Ascending aorta (tissue), 2 donors: ENCODE data around the gene ZNF638. TPM values are rescaled to one million over a fixed set of nuclear protein-coding genes. Genes with fewer than 3 reads are reported as not detected.

Source experiments
- DNase-seq, 2 donors: peaks; one replicate each; pipeline ENCODE4 v3.0.0-alpha.2; 2019; ENCODE audit warnings: low spot score in 2 of 2
- H3K27ac ChIP-seq, 2 donors: fragments of 200-600 bp; sonication (generic); one replicate each; pipeline ENCODE4 v1.5.1; 2016 to 2017; ENCODE audit warnings: mild to moderate bottlenecking in 1 of 2
- H3K27me3 ChIP-seq: fragments of 200-600 bp; sonication (generic); one replicate; pipeline ENCODE4 v1.5.1; 2017
- H3K36me3 ChIP-seq, 2 donors: fragments of 200-600 bp; sonication (generic); one replicate each; pipeline ENCODE4 v1.5.1; 2016
- H3K4me1 ChIP-seq, 2 donors: fragments of 200-600 bp; sonication (generic); one replicate each; pipeline ENCODE4 v1.5.1; 2016 to 2017; ENCODE audit warnings: mild to moderate bottlenecking in 1 of 2
- H3K4me3 ChIP-seq, 2 donors: fragments of 200-600 bp; sonication (generic); one replicate each; pipeline ENCODE4 v1.5.1; 2016 to 2017; ENCODE audit warnings: mild to moderate bottlenecking in 1 of 2
- H3K9me3 ChIP-seq, 2 donors: fragments of 200-600 bp; sonication (generic); one replicate each; pipeline ENCODE4 v1.5.1; 2016
- CTCF ChIP-seq, 3 experiments: fragments of 200-600 bp in 2 of 3; fragments of 450-650 bp in 1 of 3; sonication (generic) in 2 of 3; IDR thresholded peaks; one replicate each; pipeline ENCODE4 v1.5.1; 2016 to 2019; ENCODE audit warnings: antibody characterized with exemption in 3 of 3, mild to moderate bottlenecking in 1 of 3, moderate library complexity in 1 of 3
- intact Hi-C: fragments of 100-400 bp; cut with DNase I; formaldehyde crosslinking; loops from one replicate; pipeline ENCODE4 v1.15.1; 2023
- total RNA-seq: library from RNA; depleted of rRNA; stranded (reverse); fragments of >200 nt; gene quantifications from one replicate; pipeline ENCODE4 v1.1.0, GENCODE V29; 2016

The ZNF638 gene
- total RNA-seq, 1 donor from 2014 or later = 56.0 TPM

DNA sequence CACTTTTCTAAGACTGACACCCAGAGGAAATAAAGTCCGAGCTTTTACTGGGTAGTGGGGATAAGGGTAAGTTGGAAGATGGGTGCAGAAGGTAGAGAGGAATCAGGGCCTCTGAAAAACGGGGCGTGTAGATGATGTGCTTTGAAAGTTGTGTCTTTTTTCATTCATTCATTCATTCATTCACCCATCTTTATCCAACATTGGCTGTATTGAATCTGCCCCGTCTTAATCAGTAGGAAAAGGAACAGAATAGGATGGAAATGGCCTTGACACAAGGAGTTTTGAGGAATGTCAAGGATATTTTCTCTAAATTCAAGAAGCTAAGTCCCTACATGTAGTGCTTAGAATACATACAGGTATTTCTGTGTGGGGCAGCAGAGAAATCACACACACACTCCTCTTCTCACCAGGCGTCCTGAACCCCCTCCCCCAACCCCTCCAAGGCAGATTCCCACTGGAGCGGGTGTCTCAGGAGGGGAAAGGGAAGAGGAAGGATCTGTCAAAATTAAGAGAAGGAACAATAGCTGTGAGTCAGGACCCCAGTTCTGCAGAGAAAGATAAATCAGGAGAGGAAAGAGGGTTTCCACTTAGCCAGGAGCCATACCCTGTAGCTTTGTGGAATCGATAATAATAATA is 135.7 kb downstream of the ZNF638 start:
- Histone ChIP-seq H3K27ac (no peak overlapping the region), H3K4me3 (peak overlapping the region; percentile 76 to 85), H3K36me3 (no peaks in the 10 kb centered on the region), H3K27me3 (no peaks in the 10 kb centered on the region), H3K9me3 (no peaks in the 10 kb centered on the region), H3K4me1 (peaks cover 0 to 13% of the 10 kb centered on the region in 2 donors)
- no peak for TF ChIP-seq CTCF (IDR thresholded peaks at IDR 0.05)
- intact Hi-C loops = loop anchor here (5.0 kb wide), 1 partner anchor 35 kb away; no protein-coding TSS in a partner anchor
- DNase-seq = no peak

DNA sequence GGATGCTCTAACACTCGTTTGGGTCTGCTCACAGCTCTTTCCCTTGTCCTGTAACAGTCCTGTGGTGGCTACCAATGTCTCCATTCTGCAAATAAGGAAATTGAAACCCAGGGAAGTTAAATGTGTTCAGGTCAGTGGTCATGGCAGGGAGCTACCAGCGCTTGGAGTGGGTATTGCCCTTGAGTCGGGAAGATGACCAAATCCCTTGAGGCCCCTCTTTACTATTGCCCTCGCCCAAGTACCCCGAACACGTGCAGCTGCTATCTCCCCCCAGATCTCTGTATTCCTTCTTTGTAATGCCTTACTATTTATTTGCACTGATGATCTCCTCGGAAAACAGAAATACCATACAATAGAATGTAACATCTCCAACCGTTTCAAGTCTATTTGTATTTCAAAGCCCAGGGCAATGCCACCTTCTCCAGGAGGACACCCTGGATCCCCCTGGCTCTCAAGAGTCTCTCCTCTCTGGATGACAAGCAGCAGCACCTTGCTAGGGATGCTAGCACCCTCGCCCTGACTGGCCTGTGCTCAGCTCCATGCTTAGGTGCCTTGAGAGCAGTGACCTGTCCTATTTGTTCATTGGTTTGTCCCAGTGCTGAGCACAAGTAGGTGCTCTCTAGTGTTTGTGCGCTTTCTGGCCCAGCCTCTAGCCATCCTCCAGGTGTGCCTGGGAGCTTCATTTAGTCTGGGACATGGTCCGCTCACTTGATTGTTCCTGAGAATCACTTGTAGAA is 136.9 kb downstream of the ZNF638 start:
- no peak for TF ChIP-seq CTCF (IDR thresholded peaks at IDR 0.05)
- H3K4me1 ChIP-seq = peaks cover 0 to 13% of the 10 kb centered on the region in 2 donors
- H3K9me3 ChIP-seq = no peaks in the 10 kb centered on the region
- no peak overlapping the region for H3K4me3 ChIP-seq
- intact Hi-C loops = loop anchor here (5.0 kb wide), 1 partner anchor 34 kb away; no protein-coding TSS in a partner anchor
- H3K36me3 ChIP-seq = no peaks in the 10 kb centered on the region
- no peak for DNase-seq
- H3K27me3 ChIP-seq = no peaks in the 10 kb centered on the region
- H3K27ac ChIP-seq = no peak overlapping the region

DNA sequence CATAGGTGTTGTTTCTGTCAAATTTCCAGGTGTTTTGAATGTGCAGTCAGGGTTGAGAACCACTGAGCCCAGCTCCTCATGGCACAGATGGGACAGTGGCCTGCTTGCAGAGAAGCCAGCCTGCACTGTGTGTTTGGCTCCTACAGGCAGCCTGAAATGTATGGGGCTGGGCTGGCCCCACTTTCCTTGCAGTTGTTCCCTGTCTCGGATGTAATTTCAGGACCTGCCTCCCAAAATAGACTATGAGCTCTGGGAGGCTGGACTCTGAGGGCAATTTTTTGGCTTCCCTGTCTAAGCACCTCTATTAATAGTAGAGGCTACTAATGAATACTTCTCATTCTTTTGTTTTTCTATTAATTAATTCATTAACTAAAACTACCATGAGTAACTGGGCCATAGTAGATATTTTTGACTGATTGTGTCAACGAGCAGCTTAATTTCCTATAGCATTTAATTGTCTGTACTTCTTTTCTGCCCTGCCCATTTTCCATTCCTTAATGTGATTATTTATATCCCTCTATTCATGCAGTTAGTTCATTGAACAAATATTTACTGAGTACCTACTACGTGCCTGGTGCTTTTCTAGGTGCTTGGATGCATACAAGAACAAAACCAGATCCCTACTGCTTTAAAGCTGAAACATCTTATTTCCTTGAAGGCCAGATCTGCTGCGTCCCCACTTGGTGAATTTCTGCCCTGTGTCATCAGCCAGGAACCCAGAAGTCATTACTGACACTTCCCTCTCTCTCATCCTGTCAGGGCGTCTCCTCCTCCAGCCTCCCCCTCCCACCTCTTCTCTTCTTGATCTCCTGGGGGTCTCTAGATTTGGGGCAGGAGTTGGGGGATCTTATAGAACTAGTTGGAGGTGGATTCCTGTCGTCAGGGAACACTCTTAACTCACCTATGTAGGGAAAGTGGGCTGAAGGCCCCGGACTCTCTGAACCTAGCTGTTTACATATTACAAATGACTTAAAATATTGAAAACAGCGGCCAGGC is 138.1 kb downstream of the ZNF638 start:
- intact Hi-C loops = loop anchor here (5.0 kb wide), 1 partner anchor 33 kb away; no protein-coding TSS in a partner anchor
- no peaks in the 10 kb centered on the region for H3K36me3 ChIP-seq
- peaks cover 0 to 13% of the 10 kb centered on the region in 2 donors for H3K4me1 ChIP-seq
- H3K9me3 ChIP-seq = no peaks in the 10 kb centered on the region
- H3K27me3 ChIP-seq = no peaks in the 10 kb centered on the region
- no peak for DNase-seq
- H3K4me3 ChIP-seq = no peak overlapping the region
- TF ChIP-seq CTCF (IDR thresholded peaks at IDR 0.05) = no peak
- no peak overlapping the region for H3K27ac ChIP-seq

DNA sequence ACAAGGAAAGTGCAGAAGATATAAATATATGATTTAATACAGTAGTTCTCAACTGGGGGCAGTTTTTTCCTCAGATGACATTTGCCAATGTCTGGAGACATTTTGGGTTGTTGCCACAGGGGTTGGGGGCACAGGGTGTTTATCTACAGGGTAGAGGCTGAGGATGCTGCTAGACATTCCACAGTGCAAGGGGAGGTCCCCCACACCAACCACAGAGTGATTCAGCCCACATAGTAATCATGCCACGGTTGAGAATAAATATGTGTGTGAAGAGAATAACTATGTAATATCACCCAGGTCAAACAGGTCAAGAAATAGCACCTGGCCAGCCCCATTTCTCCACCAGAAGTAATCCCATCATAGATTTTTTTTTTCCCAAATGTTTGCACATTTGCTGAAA is 139.7 kb downstream of the ZNF638 start:
- Histone ChIP-seq H3K4me3 (no peak overlapping the region), H3K4me1 (peaks cover 0 to 7% of the 10 kb centered on the region in 2 donors), H3K9me3 (no peaks in the 10 kb centered on the region), H3K27ac (no peak overlapping the region), H3K27me3 (no peaks in the 10 kb centered on the region), H3K36me3 (no peaks in the 10 kb centered on the region)
- intact Hi-C loops = no loop called here
- no peak for DNase-seq
- no peak for TF ChIP-seq CTCF (IDR thresholded peaks at IDR 0.05)

DNA sequence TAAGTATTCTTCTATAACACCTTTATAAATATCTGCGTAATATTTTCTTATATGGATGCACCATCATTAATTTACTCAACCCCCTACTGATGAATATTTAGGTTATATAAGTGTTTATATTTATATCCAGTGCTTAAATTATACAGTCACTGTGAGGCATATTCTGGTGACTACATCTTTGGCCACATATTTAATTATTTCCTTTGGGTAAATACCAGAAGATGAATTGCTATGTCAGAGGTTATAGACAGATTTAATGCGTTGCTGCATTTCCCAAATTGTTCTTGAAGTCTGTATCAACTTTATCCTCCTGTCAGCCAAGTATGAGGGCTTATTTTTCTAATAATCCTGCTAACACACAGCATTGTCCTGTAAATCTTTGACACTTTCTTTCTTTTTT is 140.4 kb downstream of the ZNF638 start:
- Histone ChIP-seq H3K36me3 (no peaks in the 10 kb centered on the region), H3K4me1 (peaks cover 0 to 4% of the 10 kb centered on the region in 2 donors), H3K4me3 (no peak overlapping the region), H3K27ac (no peak overlapping the region), H3K27me3 (no peaks in the 10 kb centered on the region), H3K9me3 (no peaks in the 10 kb centered on the region)
- no peak for DNase-seq
- intact Hi-C loops = no loop called here
- TF ChIP-seq CTCF (IDR thresholded peaks at IDR 0.05) = no peak
